ENCODE data around the gene USF3.
"Not testable (repeated sequence)": the region's sequence is repeated elsewhere in the genome, so short reads cannot be mapped to it uniquely, and the experiment has no call there.

USF3 gene

GRCh38 chr3:113654310-113654709 is 42.1 kb downstream of the USF3 start:
- FAIRE-seq = no peak

- FAIRE-seq = no peak
Measured at GRCh38 chr3:113649174-113649845, 47.1 kb downstream of the USF3 start.

- FAIRE-seq = no peak
Measured at GRCh38 chr3:113648524-113648923, 47.9 kb downstream of the USF3 start.

GRCh38 chr3:113643583-113643982 is 52.9 kb downstream of the USF3 start:
- no peak for FAIRE-seq

- no peak for FAIRE-seq
Measured at GRCh38 chr3:113638910-113639309, 57.5 kb downstream of the USF3 start.

- FAIRE-seq = no peak
Measured at GRCh38 chr3:113637756-113638155, 58.7 kb downstream of the USF3 start.

GRCh38 chr3:113636034-113636433 is 60.4 kb downstream of the USF3 start:
- FAIRE-seq = not testable (repeated sequence)

GRCh38 chr3:113634782-113635474 is 61.5 kb downstream of the USF3 start:
- no peak for FAIRE-seq

GRCh38 chr3:113631573-113631972 is 64.9 kb downstream of the USF3 start:
- FAIRE-seq = no peak

GRCh38 chr3:113630956-113631542 is 65.4 kb downstream of the USF3 start:
- FAIRE-seq = no peak

- FAIRE-seq = no peak
Measured at GRCh38 chr3:113629584-113630421, 66.6 kb downstream of the USF3 start.

- FAIRE-seq = no peak
Measured at GRCh38 chr3:113628788-113629187, 67.7 kb downstream of the USF3 start.

GRCh38 chr3:113628316-113628715 is 68.1 kb downstream of the USF3 start:
- FAIRE-seq = no peak

- FAIRE-seq = no peak
Measured at GRCh38 chr3:113626503-113627371, 69.7 kb downstream of the USF3 start.

- FAIRE-seq = no peak
Measured at GRCh38 chr3:113625834-113626233, 70.6 kb downstream of the USF3 start.

- no peak for FAIRE-seq
Measured at GRCh38 chr3:113623811-113624210, 72.6 kb downstream of the USF3 start.

GRCh38 chr3:113623324-113623723 is 73.1 kb downstream of the USF3 start:
- no peak for FAIRE-seq

GRCh38 chr3:113620091-113620490 is 76.4 kb downstream of the USF3 start:
- FAIRE-seq = no peak

- no peak for FAIRE-seq
Measured at GRCh38 chr3:113617726-113618125, 78.7 kb downstream of the USF3 start.

- no peak for FAIRE-seq
Measured at GRCh38 chr3:113615976-113616375, 80.5 kb downstream of the USF3 start.

- no peak for FAIRE-seq
Measured at GRCh38 chr3:113614402-113614801, 82.0 kb downstream of the USF3 start.

GRCh38 chr3:113607219-113607596 is 89.2 kb downstream of the USF3 start:
- no peak for FAIRE-seq

All from A204.1 (cell line).